GF-D8 (cell line): ENCODE results near the gene ERCC3.

Experiments
- DNase-seq: peaks from one replicate; lab custom pipeline; 2025; lab: John Stamatoyannopoulos, UW

The ERCC3 gene

GRCh38 chr2:127293748-127294562, at the start of gene ERCC3:
ERCC3 (minus strand) TSS chr2:127294144; CDS start chr2:127294081, 63 bp downstream.
- peak; percentile 32 for DNase-seq

- DNase-seq: no peak
Measured at GRCh38 chr2:127343277-127343676, 49.3 kb upstream of the ERCC3 start.

GRCh38 chr2:127342101-127342500, 48.2 kb upstream of the ERCC3 start:
- DNase-seq: no peak

- DNase-seq: no peak
Measured at GRCh38 chr2:127332335-127332734, 38.4 kb upstream of the ERCC3 start.

GRCh38 chr2:127330753-127331152, 36.8 kb upstream of the ERCC3 start:
- DNase-seq: no peak

GRCh38 chr2:127326289-127326945, 32.5 kb upstream of the ERCC3 start:
- no peak for DNase-seq

GRCh38 chr2:127324635-127325034, 30.7 kb upstream of the ERCC3 start:
- DNase-seq: no peak

GRCh38 chr2:127321303-127321702, 27.4 kb upstream of the ERCC3 start:
- no peak for DNase-seq

GRCh38 chr2:127320586-127321275, 26.8 kb upstream of the ERCC3 start:
- no peak for DNase-seq

GRCh38 chr2:127320067-127320466, 26.1 kb upstream of the ERCC3 start:
- no peak for DNase-seq

GRCh38 chr2:127314193-127314988, 20.4 kb upstream of the ERCC3 start:
- no peak for DNase-seq

- DNase-seq: no peak
Measured at GRCh38 chr2:127313406-127313805, 19.5 kb upstream of the ERCC3 start.

GRCh38 chr2:127310980-127311379, 17.0 kb upstream of the ERCC3 start:
- DNase-seq: no peak

- DNase-seq: no peak
Measured at GRCh38 chr2:127309468-127309867, 15.5 kb upstream of the ERCC3 start.

- no peak for DNase-seq
Measured at GRCh38 chr2:127308586-127309138, 14.7 kb upstream of the ERCC3 start.

- DNase-seq: peak; percentile 53
Measured at GRCh38 chr2:127305990-127306585, 12.1 kb upstream of the ERCC3 start.

GRCh38 chr2:127302168-127302567, 8.2 kb upstream of the ERCC3 start:
- no peak for DNase-seq

GRCh38 chr2:127293386-127293747, 577 bp downstream of the ERCC3 start:
- DNase-seq: no peak

GRCh38 chr2:127288274-127288673, 5.7 kb downstream of the ERCC3 start:
- no peak for DNase-seq

- no peak for DNase-seq
Measured at GRCh38 chr2:127283275-127283674, 10.7 kb downstream of the ERCC3 start.

- no peak for DNase-seq
Measured at GRCh38 chr2:127280693-127281092, 13.3 kb downstream of the ERCC3 start.
